Right lobe of liver (tissue), 4 donors: Measurements from ENCODE around the gene RASL11A.

Experiments
- POLR2A ChIP-seq: fragments of 450-650 bp; IDR thresholded peaks from one replicate; pipeline ENCODE4 v1.6.1; 2017; ENCODE audit warnings: antibody characterized with exemption, mild to moderate bottlenecking
- TF ChIP-seq, protein P1 (sequence below), 4 donors: fragments of 200-600 bp in 3 of 4; fragments of 450-650 bp in 1 of 4; IDR thresholded peaks; one replicate each; pipeline versions ENCODE4 v1.5.1 to v1.8.0; 2016 to 2022; ENCODE audit warnings: antibody characterized with exemption in 4 of 4, mild to moderate bottlenecking in 2 of 4
- donor health status: DM: no; HTN: no; CAD: no.
- donor health status: DM: no; HTN: no; CAD: no.
- donor health status: DM: no; HTN: yes; CAD: no.

DNA sequence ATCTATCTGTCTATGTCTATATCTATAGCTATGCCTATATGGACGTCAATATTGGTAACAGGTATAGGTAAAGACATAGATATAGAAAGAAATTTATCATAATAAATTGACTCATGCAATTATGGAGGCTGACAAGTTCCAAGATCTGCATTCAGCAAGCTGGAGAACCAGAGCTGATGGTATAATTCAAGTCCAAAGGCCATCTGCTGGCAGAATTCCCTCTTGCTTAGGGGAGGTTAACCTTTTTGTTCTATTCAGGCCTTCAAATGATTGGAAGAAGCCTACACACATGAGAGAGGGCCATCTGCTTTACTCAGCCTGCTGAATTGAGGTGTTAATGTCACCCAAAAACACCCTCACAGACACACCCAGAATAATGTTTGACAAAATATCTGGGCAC is 10.8 kb downstream of the RASL11A start:
- TF ChIP-seq, protein P1, sequence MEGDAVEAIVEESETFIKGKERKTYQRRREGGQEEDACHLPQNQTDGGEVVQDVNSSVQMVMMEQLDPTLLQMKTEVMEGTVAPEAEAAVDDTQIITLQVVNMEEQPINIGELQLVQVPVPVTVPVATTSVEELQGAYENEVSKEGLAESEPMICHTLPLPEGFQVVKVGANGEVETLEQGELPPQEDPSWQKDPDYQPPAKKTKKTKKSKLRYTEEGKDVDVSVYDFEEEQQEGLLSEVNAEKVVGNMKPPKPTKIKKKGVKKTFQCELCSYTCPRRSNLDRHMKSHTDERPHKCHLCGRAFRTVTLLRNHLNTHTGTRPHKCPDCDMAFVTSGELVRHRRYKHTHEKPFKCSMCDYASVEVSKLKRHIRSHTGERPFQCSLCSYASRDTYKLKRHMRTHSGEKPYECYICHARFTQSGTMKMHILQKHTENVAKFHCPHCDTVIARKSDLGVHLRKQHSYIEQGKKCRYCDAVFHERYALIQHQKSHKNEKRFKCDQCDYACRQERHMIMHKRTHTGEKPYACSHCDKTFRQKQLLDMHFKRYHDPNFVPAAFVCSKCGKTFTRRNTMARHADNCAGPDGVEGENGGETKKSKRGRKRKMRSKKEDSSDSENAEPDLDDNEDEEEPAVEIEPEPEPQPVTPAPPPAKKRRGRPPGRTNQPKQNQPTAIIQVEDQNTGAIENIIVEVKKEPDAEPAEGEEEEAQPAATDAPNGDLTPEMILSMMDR (IDR thresholded peaks at IDR 0.05), result peak in 1 of 4 donors; percentile 13
- no peak for TF ChIP-seq POLR2A
